ENCODE measurements around the gene VWA5A.

The VWA5A gene

GRCh38 chr11:124170801-124171586 lies 55.7 kb downstream of the VWA5A start:
- DNase-seq: no peak

- no peak for DNase-seq
Measured at GRCh38 chr11:124172101-124172500, 56.9 kb downstream of the VWA5A start.

- no peak for DNase-seq
Measured at GRCh38 chr11:124172599-124172998, 57.3 kb downstream of the VWA5A start.

- DNase-seq: no peak
Measured at GRCh38 chr11:124174001-124174583, 58.8 kb downstream of the VWA5A start.

- DNase-seq: no peak
Measured at GRCh38 chr11:124176925-124177715, 61.9 kb downstream of the VWA5A start.

GRCh38 chr11:124179310-124179709 lies 64.1 kb downstream of the VWA5A start:
- no peak for DNase-seq

- DNase-seq: no peak
Measured at GRCh38 chr11:124183068-124183467, 67.8 kb downstream of the VWA5A start, which contains the start of gene OR10D3. Gene OR10D3, plus strand, starts transcription at chr11:124183345. Its CDS starts 1,925 bp downstream, at chr11:124185270.

- DNase-seq: no peak
Measured at GRCh38 chr11:124190298-124191139, 75.3 kb downstream of the VWA5A start.

- DNase-seq: no peak
Measured at GRCh38 chr11:124193221-124194010, 78.2 kb downstream of the VWA5A start.

GRCh38 chr11:124194293-124195188 lies 79.3 kb downstream of the VWA5A start:
- no peak for DNase-seq

- no peak for DNase-seq
Measured at GRCh38 chr11:124195189-124195734, 80.0 kb downstream of the VWA5A start.
